ENCODE data around the gene STXBP2.

The STXBP2 gene

DNA sequence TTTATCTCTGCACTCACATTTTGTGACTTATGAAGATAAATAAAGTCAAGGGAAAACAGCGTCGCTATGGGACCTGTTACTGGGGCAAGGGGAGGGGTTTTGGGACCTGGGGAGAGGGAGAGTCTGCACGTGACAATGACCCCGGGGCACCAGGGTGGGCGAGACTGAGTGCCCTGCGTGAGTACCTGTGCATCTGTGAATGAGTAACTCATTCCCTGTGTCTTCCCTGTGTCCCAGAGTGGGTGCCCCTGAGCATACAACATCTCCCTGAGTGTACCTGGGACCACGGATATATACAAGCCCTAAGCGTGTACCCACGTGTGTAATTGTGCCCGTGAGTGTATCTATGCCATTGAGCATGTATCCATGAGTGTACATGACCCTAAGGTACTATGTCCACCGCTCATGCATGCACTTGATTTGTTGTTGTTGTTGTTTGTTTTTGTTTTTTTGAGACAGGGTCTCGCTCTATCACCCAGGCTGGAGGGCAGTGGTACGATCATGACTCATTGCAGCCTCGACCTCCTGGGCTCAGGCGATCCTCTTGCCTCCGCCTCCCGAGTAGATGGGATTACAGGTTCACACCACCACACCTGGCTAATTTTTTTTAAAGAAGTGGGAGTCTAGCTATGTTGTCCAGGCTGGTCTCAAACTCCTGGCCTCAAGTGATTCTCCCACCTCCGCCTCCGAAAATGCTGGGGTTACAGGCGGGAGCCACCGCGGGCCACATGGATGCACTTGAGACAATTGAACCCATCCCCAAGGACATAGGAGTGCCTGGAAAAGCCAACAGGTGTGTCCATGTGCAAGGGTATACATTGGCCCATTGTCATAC, 43.1 kb downstream of the STXBP2 start:
- no peak for DNase-seq (ENCODE audit: low read depth in 2 of 2)

DNA sequence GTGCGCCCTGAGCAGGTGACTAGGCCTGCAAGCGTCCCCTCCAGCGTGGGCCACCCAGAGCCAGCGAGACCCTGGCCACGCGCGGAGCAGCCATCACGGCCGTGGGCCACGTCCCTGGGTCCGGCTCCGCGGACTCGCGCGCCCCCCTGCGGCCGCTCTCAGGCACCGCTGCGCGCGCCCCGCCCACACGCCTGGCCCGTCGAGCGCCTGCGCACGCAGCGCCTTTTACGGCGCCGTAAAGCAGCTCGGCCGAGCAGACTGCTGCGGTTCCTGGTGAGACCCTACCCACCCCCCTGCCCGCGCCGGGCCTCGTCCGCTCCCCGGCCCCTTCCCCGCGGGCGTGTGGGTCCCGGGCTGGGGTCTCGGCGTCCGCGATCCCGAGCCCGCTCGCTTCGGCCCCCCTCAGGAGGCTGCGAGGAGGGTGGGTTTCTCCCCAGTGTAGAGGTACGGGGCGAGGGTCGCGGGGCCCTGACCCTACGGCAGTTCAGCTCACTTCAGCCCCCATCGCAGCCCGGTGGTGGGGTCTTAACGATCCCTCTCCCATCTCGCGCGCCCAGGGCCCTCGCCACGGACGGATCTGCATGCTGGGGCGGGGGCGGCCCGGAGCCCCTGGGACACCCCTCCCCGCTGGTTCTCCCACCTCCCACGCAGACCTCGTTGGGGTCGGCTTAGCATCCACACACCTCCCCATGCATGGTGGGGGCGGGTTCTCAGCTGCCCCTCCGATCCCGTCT, 43.9 kb downstream of the STXBP2 start, which contains the start of gene TRAPPC5:
TRAPPC5 (plus strand) TSS at position 228 of the 734 bp plus-strand sequence. CDS start 1,421 bp downstream, outside the sequence.
- peak; percentile 67 to 75 for DNase-seq (ENCODE audit: low read depth in 2 of 2)

DNA sequence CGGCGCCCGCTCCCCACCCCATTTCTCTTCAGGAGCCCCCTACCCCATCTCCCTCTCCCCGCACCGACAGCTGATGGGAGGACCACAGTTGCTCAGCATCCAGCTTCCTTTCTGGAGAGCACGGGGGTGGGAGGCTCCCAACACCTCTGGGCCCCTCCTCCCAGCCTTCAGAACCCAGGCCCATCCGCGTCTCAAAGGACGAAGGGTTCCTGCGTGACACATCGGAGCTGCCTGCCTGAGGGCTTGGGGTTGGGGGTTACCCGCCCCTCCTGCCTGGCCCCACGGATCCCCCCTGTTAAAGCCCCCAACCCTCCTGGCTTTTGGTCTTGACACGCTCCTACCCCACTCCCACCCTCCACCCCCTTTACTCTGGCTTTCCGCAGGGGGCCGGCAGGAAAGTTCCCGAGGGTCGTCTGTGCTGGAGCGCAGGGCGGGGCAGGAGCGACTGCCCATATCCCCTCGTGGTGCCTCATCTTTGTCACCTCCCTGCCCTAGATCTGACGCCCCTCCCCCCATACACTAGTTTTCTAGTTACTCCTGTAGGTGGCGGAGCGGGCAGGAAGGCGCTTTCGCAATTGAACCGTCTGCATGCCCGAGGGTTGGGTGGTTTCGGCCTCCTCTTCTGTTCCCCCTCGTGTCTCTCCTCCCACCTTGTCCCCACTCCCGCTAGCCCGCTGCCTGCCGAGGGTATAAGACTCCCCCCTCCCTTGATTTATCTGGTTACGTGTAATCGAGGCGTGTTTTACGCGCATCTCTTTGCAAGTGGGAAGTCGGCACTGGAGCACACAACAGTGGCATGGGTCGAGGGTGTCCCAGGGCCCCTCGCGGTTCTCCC, 44.6 kb downstream of the STXBP2 start:
- peak; percentile 61 to 85 for DNase-seq (ENCODE audit: low read depth in 2 of 2)

DNA sequence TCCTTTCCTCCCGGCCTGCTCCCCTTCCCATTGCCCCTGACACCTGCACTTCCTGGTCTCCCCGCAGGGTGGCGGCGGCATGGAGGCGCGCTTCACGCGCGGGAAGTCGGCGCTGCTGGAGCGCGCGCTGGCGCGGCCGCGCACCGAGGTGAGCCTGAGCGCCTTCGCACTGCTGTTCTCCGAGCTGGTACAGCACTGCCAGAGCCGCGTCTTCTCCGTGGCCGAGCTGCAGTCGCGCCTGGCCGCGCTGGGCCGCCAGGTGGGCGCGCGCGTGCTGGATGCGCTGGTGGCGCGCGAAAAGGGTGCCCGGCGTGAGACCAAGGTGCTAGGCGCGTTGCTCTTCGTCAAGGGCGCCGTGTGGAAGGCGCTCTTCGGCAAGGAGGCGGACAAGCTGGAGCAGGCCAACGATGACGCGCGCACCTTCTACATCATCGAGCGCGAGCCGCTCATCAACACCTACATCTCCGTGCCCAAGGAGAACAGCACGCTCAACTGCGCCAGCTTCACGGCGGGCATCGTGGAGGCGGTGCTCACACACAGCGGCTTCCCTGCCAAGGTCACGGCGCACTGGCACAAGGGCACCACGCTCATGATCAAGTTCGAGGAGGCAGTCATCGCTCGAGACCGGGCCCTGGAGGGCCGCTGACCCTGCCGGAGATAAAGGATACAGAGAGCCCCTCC, 45.4 kb downstream of the STXBP2 start:
- DNase-seq (ENCODE audit: low read depth in 2 of 2): no peak

DNA sequence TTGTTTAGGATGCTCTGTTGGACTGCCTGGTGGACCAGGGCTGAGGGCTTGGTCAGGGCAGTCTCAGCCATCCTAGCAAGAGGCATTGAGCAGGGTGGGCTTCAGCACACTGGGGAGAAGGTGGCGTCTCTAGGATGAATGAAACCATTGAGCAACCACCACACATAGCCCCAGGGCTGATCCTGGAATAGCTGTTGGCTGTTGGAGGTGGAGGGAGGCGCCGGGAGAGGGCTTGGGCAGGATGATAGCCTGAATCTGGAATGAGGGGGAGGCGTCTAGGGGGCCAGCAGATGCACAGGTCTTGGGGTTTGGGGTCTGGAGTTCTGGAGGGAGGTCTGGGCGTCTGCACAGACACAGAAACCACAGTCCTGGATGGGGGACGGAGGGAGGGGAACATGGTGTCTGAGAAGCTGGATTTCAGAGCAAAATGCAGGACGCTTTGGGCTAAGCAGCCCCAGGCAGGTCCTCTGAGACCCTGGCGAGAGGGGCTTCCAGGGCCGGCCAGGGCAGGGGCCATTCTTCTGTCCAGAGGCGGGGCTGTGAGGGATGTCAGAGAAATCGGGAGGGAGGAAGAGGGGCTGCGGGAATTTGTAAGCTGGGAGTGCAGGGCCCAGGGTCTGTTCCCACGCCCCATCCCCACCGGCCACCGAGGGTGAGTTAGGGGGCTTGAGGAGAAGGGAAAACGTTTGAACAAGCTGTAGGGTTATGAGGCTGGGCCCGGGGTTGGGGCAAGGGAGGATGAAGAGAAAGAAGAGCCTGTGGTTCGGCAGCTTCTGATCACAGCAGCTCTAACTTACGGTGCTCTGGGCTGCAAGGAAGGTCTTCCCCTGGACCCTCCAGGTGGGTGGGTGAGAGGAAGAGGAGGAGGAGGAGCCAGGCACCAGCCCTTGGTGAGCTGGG, 48.9 kb downstream of the STXBP2 start:
- no peak for DNase-seq (ENCODE audit: low read depth in 2 of 2)

DNA sequence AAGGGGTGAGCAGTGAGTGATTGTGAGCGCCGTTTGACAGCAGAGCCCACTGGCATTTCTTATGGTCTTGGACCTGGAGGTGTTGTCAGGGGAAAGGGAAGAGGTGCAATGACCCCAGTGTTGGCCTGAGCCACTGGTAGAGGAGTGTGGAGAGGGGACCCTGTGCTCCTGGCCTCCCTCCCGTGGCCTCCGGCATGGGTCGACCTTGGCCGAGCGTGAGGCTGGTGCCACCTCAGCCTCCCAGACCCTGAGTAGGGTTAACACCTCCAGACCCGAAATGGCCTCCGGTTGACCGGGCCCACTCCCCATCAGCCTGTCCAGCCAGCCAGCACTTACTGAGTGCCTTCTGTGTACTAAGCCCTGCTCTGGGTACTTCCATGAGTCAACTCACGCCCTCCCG, 50.3 kb downstream of the STXBP2 start:
- no peak for DNase-seq (ENCODE audit: low read depth in 2 of 2)

DNA sequence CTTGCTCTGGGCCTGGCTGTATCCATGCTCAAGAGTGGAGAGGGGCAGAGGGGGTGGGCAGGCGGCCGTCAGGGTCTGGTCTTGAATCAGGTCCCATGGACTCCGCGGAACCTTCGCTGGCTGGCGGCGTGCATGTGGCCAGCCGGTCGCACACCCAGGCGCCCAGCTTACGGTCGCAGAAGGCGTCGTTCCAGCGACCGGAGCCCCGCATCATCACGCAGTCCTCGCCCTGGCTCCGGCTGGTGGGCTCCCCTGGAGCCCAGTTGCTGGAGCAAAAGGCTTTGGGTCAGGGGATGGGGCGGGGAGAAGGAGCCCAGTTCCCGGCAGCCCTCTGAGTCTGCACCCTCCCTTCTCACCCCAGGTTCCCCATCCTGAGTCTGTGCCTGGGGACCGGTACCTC, 52.3 kb downstream of the STXBP2 start:
- no peak for DNase-seq (ENCODE audit: low read depth in 2 of 2)

DNA sequence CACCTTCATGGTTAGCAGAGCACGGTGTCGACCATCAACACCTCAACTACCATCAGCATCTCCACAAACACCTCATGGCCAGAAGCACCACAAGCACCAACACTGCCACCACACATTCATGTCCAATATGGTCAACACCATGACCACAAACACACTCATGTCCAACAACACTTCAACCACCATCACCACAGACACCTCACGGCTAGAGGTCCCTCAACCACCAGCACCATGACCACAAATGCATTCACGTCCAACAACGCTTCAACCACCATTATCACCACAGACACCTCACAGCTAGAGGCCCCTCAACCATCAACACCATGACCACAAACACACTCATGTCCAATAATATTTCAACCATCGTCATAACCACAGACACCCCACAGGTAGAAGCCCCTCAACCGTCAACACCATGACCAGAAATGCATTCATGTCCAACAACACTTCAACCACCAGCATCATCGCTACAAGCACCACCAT, 53.9 kb downstream of the STXBP2 start:
- DNase-seq (ENCODE audit: low read depth in 2 of 2): no peak

DNA sequence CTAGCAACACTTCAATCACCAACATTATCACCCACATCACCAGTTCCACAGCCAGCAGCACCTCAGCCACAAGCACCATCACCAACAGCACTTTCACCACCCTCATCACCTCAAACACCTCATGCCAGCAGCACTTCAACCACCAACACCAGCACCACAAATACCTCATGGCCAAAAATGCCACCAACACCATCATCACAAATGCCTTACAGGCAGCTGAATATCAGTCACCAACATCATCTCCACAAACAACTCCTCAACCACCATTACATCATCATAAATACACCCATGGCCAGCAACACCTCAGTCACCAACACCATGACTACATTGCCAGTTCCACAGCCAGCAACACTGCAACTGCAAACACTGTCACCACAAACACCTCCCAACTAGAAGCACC, 54.6 kb downstream of the STXBP2 start:
- DNase-seq (ENCODE audit: low read depth in 2 of 2): no peak

DNA sequence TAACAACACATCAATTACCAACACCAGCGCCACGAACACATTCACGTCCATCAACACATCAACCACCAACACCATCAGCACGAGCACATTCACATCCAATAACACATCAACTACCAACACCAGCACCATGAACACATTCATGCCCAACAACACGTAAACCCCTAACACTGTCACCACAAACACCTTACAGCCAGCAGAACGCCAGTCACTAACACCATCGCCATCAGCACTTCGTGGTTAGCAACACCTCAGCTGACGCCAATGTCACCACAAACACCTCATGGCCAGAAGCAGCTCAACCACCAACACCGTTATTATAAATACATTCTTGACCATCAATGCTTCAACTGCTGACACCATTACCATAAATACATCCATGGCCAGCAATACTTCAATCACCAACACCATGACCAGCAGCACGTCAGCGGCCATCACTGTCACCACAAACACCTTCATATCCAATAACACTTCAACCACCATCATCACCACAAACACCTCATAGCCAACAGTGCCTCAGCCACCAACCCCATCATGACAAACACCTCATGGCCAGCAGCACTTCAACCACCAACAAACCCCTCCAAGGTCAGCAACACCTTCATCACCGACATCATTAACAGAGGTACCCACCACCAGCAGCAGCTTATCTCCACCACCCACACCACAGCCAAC, 55.6 kb downstream of the STXBP2 start:
- DNase-seq (ENCODE audit: low read depth in 2 of 2): no peak

DNA sequence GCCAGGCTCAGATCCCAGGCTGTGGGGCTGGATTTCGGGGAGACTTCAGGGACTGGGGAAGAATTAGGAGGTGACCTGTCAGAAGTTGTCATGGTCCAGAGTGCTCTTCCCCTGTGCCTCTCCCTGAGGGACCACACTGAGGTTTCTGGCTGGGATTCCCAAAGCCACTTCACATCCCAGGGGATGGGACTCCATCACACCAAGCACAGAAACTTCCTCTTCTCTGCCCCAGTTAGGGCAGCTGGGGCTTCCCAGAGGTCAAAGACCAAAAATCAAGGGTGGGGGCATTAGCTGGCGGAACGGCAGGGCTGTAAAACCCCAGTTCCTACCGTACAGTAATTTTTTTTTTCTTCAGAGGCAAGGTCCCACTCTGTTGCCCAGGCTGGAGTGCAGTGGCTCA, 57.6 kb downstream of the STXBP2 start:
- DNase-seq (ENCODE audit: low read depth in 2 of 2): no peak

All from stimulated activated CD4-positive, alpha-beta T cell treated with anti-CD3 and anti-CD28 coated beads, Interleukin-12 subunit alpha, Interleukin-12 subunit beta, amount 100 ng/mL, for 24 hours (primary cell).